IMR-90 (cell line): ENCODE measurements around the gene RNU5D-1. TPM values are rescaled to one million over a fixed set of nuclear protein-coding genes. Genes with fewer than 3 reads are reported as not detected.

Experiments
- ATAC-seq: fragments of 200-7000 bp; cut with Tn5 transposase; 2 replicates; pipeline ENCODE4 v1.9.1; 2020; ENCODE audit warnings: low read depth, mild to moderate bottlenecking, moderate library complexity
- BruUV-seq: library from RNA; stranded (reverse); fragments of 400-500 nt; replicated peaks from 2 replicates; lab custom pipeline; 2021; lab: Mats Ljungman, UMichigan
- CTCF ChIA-PET: fragments of 300-600 bp; formaldehyde crosslinking; extraction: SDS; loops from one replicate; lab custom pipeline; 2021; ENCODE audit warnings: antibody characterized with exemption; lab: Yijun Ruan, JAX
- POLR2A ChIA-PET: fragments of 300-600 bp; sonication (Branson Sonifier 250); formaldehyde crosslinking; loops from one replicate; lab custom pipeline; 2022; ENCODE audit warnings: antibody characterized with exemption; ENCODE audit not compliant: unreplicated experiment; lab: Charles Lee
- DNase-seq: peaks from one replicate; pipeline ENCODE4 v3.0.0; 2013
- H2AFZ ChIP-seq: replicated peaks from 2 replicates; pipeline ENCODE3; 2013; ENCODE audit warnings: low read length, mild to moderate bottlenecking; ENCODE audit not compliant: poor library complexity
- H2AK5ac ChIP-seq: 2 replicates; pipeline ENCODE4 v1.6.1; 2013; ENCODE audit warnings: low read depth, low read length, inconsistent platforms
- H2AK9ac ChIP-seq: replicated peaks from 2 replicates; pipeline ENCODE3; 2013; ENCODE audit warnings: mild to moderate bottlenecking, low read depth, low read length, moderate library complexity; ENCODE audit not compliant: poor library complexity
- H2BK120ac ChIP-seq: 2 replicates; pipeline ENCODE4 v1.6.1; 2013; ENCODE audit warnings: low read depth, low read length, inconsistent platforms
- H2BK15ac ChIP-seq: 3 replicates; pipeline ENCODE4 v1.6.1; 2013; ENCODE audit warnings: low read depth, low read length, inconsistent platforms
- H2BK20ac ChIP-seq: 2 replicates; pipeline ENCODE4 v1.6.1; 2013; ENCODE audit warnings: low read depth, mild to moderate bottlenecking, inconsistent platforms, low read length, moderate library complexity
- H2BK5ac ChIP-seq: 2 replicates; pipeline ENCODE4 v1.6.1; 2013; ENCODE audit warnings: mild to moderate bottlenecking, low read depth, low read length, inconsistent platforms; ENCODE audit not compliant: poor library complexity, severe bottlenecking
- H3K14ac ChIP-seq: replicated peaks from 2 replicates; pipeline ENCODE4 v1.6.1; 2013; ENCODE audit warnings: low read depth, low read length, inconsistent platforms
- H3K18ac ChIP-seq: 2 replicates; pipeline ENCODE4 v1.6.1; 2013; ENCODE audit warnings: low read depth, low read length, control low read depth
- H3K23ac ChIP-seq: 2 replicates; pipeline ENCODE4 v1.6.1; 2013; ENCODE audit warnings: low read depth, low read length, inconsistent platforms
- H3K27ac ChIP-seq: 2 replicates; pipeline ENCODE4 v1.5.1; 2013; ENCODE audit warnings: mild to moderate bottlenecking, control low read depth, low read length; ENCODE audit not compliant: insufficient read depth
- H3K27me3 ChIP-seq: 2 replicates; pipeline ENCODE4 v1.6.1; 2013; ENCODE audit warnings: low read length; ENCODE audit not compliant: control insufficient read depth, insufficient read depth
- H3K36me3 ChIP-seq: 2 replicates; pipeline ENCODE4 v1.6.1; 2013; ENCODE audit warnings: low read length, mixed read lengths; ENCODE audit not compliant: control insufficient read depth, insufficient read depth
- H3K4ac ChIP-seq: 2 replicates; pipeline ENCODE4 v1.6.1; 2013; ENCODE audit warnings: low read depth, low read length, inconsistent platforms
- H3K4me1 ChIP-seq: 2 replicates; pipeline ENCODE4 v1.6.1; 2013; ENCODE audit warnings: low read length, mixed read lengths; ENCODE audit not compliant: control insufficient read depth, insufficient read depth
- H3K4me2 ChIP-seq: 2 replicates; pipeline ENCODE4 v1.6.1; 2013; ENCODE audit warnings: low read depth, mild to moderate bottlenecking, control low read depth, low read length, moderate library complexity
- H3K4me3 ChIP-seq: 2 replicates; pipeline ENCODE4 v1.5.1; 2013; ENCODE audit warnings: low read depth, mild to moderate bottlenecking, control low read depth, low read length, moderate library complexity; ENCODE audit not compliant: insufficient read depth
- H3K56ac ChIP-seq: 2 replicates; pipeline ENCODE4 v1.6.1; 2013; ENCODE audit warnings: low read length, inconsistent platforms; ENCODE audit not compliant: insufficient read depth; ENCODE audit errors: extremely low read depth
- H3K79me1 ChIP-seq, 2 experiments: 2 replicates each; pipeline ENCODE4 v1.6.1; 2013; ENCODE audit warnings: low read length in 2 of 2, inconsistent platforms in 1 of 2, low read depth in 1 of 2
- H3K9ac ChIP-seq: 2 replicates; pipeline ENCODE4 v1.6.1; 2013; ENCODE audit warnings: low read depth, low read length, control low read depth
- H3K9me1 ChIP-seq: 2 replicates; pipeline ENCODE4 v1.6.1; 2013; ENCODE audit warnings: low read length, inconsistent platforms; ENCODE audit not compliant: insufficient read depth
- H3K9me3 ChIP-seq: 2 replicates; pipeline ENCODE4 v1.6.1; 2013; ENCODE audit warnings: low read length; ENCODE audit not compliant: control insufficient read depth, insufficient read depth
- H4K20me1 ChIP-seq: 2 replicates; pipeline ENCODE4 v1.6.1; 2013; ENCODE audit warnings: low read length, inconsistent platforms; ENCODE audit not compliant: insufficient read depth
- H4K5ac ChIP-seq: 2 replicates; pipeline ENCODE4 v1.6.1; 2013; ENCODE audit warnings: mild to moderate bottlenecking, low read depth, low read length, control low read depth
- H4K8ac ChIP-seq, 2 experiments: 2 replicates each; pipeline ENCODE4 v1.6.1; 2013; ENCODE audit warnings: low read depth in 2 of 2, low read length in 2 of 2, control low read depth in 1 of 2, inconsistent platforms in 1 of 2
- H4K91ac ChIP-seq: 2 replicates; pipeline ENCODE4 v1.6.1; 2013; ENCODE audit warnings: low read depth, low read length, inconsistent platforms; ENCODE audit not compliant: insufficient read depth
- CTCF ChIP-seq: conservative IDR thresholded peaks from 2 replicates; pipeline ENCODE4 v1.5.1; 2012; ENCODE audit warnings: mild to moderate bottlenecking, low read depth, low read length, improper control_type of control experiment
- MXI1 ChIP-seq: IDR thresholded peaks from 2 replicates; pipeline ENCODE4 v1.6.1; 2012; ENCODE audit warnings: low read depth, mild to moderate bottlenecking, low read length, moderate library complexity, borderline replicate concordance
- POLR2A ChIP-seq: IDR thresholded peaks from 2 replicates; pipeline ENCODE4 v1.6.1; 2012; ENCODE audit warnings: mild to moderate bottlenecking, low read depth, low read length
- RAD21 ChIP-seq: IDR thresholded peaks from 2 replicates; pipeline ENCODE4 v1.6.1; 2012; ENCODE audit warnings: low read length, improper control_type of control experiment
- RFX5 ChIP-seq: IDR thresholded peaks from 2 replicates; pipeline ENCODE4 v1.8.0; 2012; ENCODE audit warnings: low read depth, mild to moderate bottlenecking, low read length, moderate library complexity
- WGBS, 2 experiments: methylation state at CpG; one replicate each; pipeline versions ENCODE4 v1.1.5 to v1.1.7; 2013; ENCODE audit warnings: missing lambda C conversion rate in 2 of 2; ENCODE audit not compliant: insufficient read length in 1 of 2; ENCODE audit errors: extremely low coverage in 2 of 2; 5-methylcytosine and 5-hydroxymethylcytosine counted together
- dilution Hi-C: fragments of 300-500 bp; cut with HindIII; formaldehyde crosslinking; loops from one replicate; pipeline ENCODE4 v1.14.3; 2018; ENCODE audit warnings: low sequenced_read_pairs; ENCODE audit not compliant: unreplicated experiment
- in situ Hi-C: fragments of 300-500 bp; cut with MboI; formaldehyde crosslinking; loops from 3 replicates; pipeline ENCODE4 v1.14.3; 2019; ENCODE audit warnings: low sequenced_read_pairs, inconsistent platforms, mixed read lengths
- intact Hi-C: fragments of 100-400 bp; cut with micrococcal nuclease; formaldehyde crosslinking; loops from 2 replicates; pipeline ENCODE4 v1.10.0; 2022
- polyA plus RNA-seq, 3 experiments: library from polyadenylated mRNA; depleted of rRNA; stranded (reverse); fragments of >200 nt; gene quantifications; 2 replicates each; pipeline ENCODE4 v1.2.3, GENCODE V29; 2012; ENCODE audit warnings: low replicate concordance in 1 of 3
- total RNA-seq: library from RNA; depleted of rRNA; stranded (reverse); fragments of >200 nt; gene quantifications from 2 replicates; pipeline ENCODE4 v1.2.3, GENCODE V29; 2012
- TF ChIP-seq, protein P1 (sequence below): fragments of 150-350 bp; IDR thresholded peaks from 2 replicates; pipeline ENCODE4 v1.6.1; 2016; ENCODE audit warnings: low read depth, mild to moderate bottlenecking, low read length, moderate library complexity, borderline replicate concordance

Gene RNU5D-1
- total and polyA plus RNA-seq, 2 of the 4 experiments (the other 2 are of a cell fraction) = not detected

DNA sequence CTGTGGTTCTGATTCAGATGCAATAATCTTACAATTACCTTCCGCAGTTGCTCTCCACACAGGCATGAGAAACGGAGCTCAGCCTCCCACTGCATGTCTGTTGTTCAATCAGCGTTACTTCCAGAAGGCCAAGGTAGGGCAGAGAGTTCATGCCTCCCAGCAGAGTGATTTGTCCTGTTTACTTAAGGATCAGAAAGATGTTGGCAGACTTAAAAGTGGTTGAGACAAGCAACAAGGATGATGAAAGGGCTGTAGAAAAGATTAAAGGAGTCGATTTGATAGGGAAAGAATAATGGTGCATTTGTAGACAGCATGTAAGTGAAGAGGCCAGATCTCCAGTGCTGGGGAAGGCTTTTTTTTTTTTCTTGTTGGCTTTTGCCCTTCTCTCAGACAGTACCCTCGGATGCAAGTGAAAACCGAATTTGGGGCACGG, 29.8 kb downstream of the RNU5D-1 start:
- ChIA-PET POLR2A (no interaction called here), CTCF (no interaction called here)
- intact Hi-C loops = no loop called here
- peak overlapping the region; percentile 24 for H2AK9ac ChIP-seq
- H3K79me1 ChIP-seq = no peaks in the 10 kb centered on the region
- H3K14ac ChIP-seq = 0 out of 2 replicates have a peak overlapping the region, but pooled peaks have one; percentile 51
- no peak overlapping the region for H4K5ac ChIP-seq
- no peak overlapping the region for H2BK5ac ChIP-seq
- no peak overlapping the region for H2BK120ac ChIP-seq
- H3K9ac ChIP-seq = no peak overlapping the region
- H4K91ac ChIP-seq = no peak overlapping the region
- no peak overlapping the region for H2BK20ac ChIP-seq
- H3K4me2 ChIP-seq = no peak overlapping the region
- H3K9me1 ChIP-seq = no peaks in the 10 kb centered on the region
- no peak overlapping the region for H3K18ac ChIP-seq
- TF ChIP-seq RAD21 = no peak
- TF ChIP-seq, protein P1, sequence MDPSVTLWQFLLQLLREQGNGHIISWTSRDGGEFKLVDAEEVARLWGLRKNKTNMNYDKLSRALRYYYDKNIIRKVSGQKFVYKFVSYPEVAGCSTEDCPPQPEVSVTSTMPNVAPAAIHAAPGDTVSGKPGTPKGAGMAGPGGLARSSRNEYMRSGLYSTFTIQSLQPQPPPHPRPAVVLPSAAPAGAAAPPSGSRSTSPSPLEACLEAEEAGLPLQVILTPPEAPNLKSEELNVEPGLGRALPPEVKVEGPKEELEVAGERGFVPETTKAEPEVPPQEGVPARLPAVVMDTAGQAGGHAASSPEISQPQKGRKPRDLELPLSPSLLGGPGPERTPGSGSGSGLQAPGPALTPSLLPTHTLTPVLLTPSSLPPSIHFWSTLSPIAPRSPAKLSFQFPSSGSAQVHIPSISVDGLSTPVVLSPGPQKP = no peak
- no peak for TF ChIP-seq POLR2A
- no peak for TF ChIP-seq CTCF
- TF ChIP-seq RFX5 = no peak
- TF ChIP-seq MXI1 = no peak
- no peak overlapping the region for H3K23ac ChIP-seq
- H3K9me3 ChIP-seq = no peaks in the 10 kb centered on the region
- no peaks in the 10 kb centered on the region for H3K36me3 ChIP-seq
- ATAC-seq = no peak; the same call in 1 of the 2 replicates
- no peak overlapping the region for H3K4me3 ChIP-seq
- no peak overlapping the region for H2AK5ac ChIP-seq
- WGBS, 2 experiments = 83% methylated on average over 1 of the region's 7 CpGs; no CpG with 5 or more reads in 1 of the 2 experiments
- H3K4ac ChIP-seq = no peak overlapping the region
- no peak overlapping the region for H4K8ac ChIP-seq
- no peak overlapping the region for H3K27ac ChIP-seq
- in situ Hi-C loops = no loop called here
- dilution Hi-C loops = no loop called here
- no TSS peak for BruUV-seq
- no peak overlapping the region for H2BK15ac ChIP-seq
- no peaks in the 10 kb centered on the region for H4K20me1 ChIP-seq
- H3K4me1 ChIP-seq = peaks cover 2% of the 10 kb centered on the region; the same call in 1 of the 2 replicates
- no peak for DNase-seq
- H2AFZ ChIP-seq = peak overlapping the region; percentile 56
- peaks cover 8% of the 10 kb centered on the region for H3K27me3 ChIP-seq
- no peak overlapping the region for H3K56ac ChIP-seq
